Lower leg skin (tissue), 4 donors: Measurements from ENCODE around the gene ASAP2. TPM values are rescaled to one million over a fixed set of nuclear protein-coding genes. Genes with fewer than 3 reads are reported as not detected.

ENCODE experiments used
- DNase-seq, 2 donors: peaks; one replicate each; pipeline ENCODE4 v3.0.0-alpha.2; 2019; ENCODE audit warnings: low spot score in 2 of 2
- H3K4me3 ChIP-seq: fragments of 200-600 bp; sonication (generic); 2 replicates; pipeline ENCODE4 v1.5.1; 2017; ENCODE audit warnings: mild to moderate bottlenecking, low read depth; ENCODE audit not compliant: poor library complexity, severe bottlenecking
- CTCF ChIP-seq, 3 donors: fragments of 450-650 bp; IDR thresholded peaks; one replicate each; pipeline ENCODE4 v1.5.1; 2016; ENCODE audit warnings: antibody characterized with exemption in 3 of 3, mild to moderate bottlenecking in 3 of 3, moderate library complexity in 2 of 3
- POLR2A ChIP-seq, 2 donors: fragments of 450-650 bp; IDR thresholded peaks; one replicate each; pipeline ENCODE4 v1.6.1; 2016 to 2017; ENCODE audit warnings: antibody characterized with exemption in 2 of 2, mild to moderate bottlenecking in 1 of 2, moderate library complexity in 1 of 2
- WGBS, 2 donors: methylation state at CpG; one replicate each; pipeline ENCODE4 v1.1.5; 2018; 5-methylcytosine and 5-hydroxymethylcytosine counted together
- intact Hi-C: fragments of 100-400 bp; cut with DNase I; formaldehyde crosslinking; loops from one replicate; pipeline ENCODE4 v1.15.0; 2023; ENCODE audit warnings: low total_unique reads
- total RNA-seq, 4 donors: library from RNA; depleted of rRNA; stranded (reverse); fragments of >200 nt; gene quantifications; one replicate each; pipeline ENCODE4 v1.1.0, GENCODE V29; 2016

The ASAP2 gene
- total RNA-seq, 4 donors from 2014 or later = 30.4 to 40.7 (median 33.1) TPM

GRCh38 chr2:9291866-9292265 is 85.3 kb downstream of the ASAP2 start:
- H3K4me3 ChIP-seq = no peak overlapping the region
- no peak for TF ChIP-seq POLR2A (IDR thresholded peaks at IDR 0.05)
- TF ChIP-seq CTCF (IDR thresholded peaks at IDR 0.05) = no peak
- DNase-seq = no peak
- 93 to 95% methylated on average over 5 of the region's 5 CpGs for WGBS, 2 donors
- intact Hi-C loops = no loop called here

- TF ChIP-seq CTCF (IDR thresholded peaks at IDR 0.05) = no peak
- intact Hi-C loops = no loop called here
- WGBS, 2 donors = 77 to 92% methylated on average over 4 of the region's 4 CpGs
- no peak overlapping the region for H3K4me3 ChIP-seq
- no peak for DNase-seq
These were observed 85.8 kb downstream of the ASAP2 start for GRCh38 chr2:9292426-9292825.

- no peak for DNase-seq
- WGBS, 2 donors = 90 to 91% methylated on average over 6 of the region's 6 CpGs
- TF ChIP-seq CTCF (IDR thresholded peaks at IDR 0.05) (no peak), POLR2A (IDR thresholded peaks at IDR 0.05) (no peak)
- intact Hi-C loops = no loop called here
- H3K4me3 ChIP-seq = no peak overlapping the region
These were observed 88.2 kb downstream of the ASAP2 start for GRCh38 chr2:9294764-9295163.

GRCh38 chr2:9296559-9296958 is 89.9 kb downstream of the ASAP2 start:
- 97 to 99% methylated on average over 4 of the region's 4 CpGs for WGBS, 2 donors
- TF ChIP-seq CTCF (IDR thresholded peaks at IDR 0.05) (no peak), POLR2A (IDR thresholded peaks at IDR 0.05) (no peak)
- DNase-seq = no peak
- H3K4me3 ChIP-seq = no peak overlapping the region
- intact Hi-C loops = no loop called here

GRCh38 chr2:9297156-9297555 is 90.5 kb downstream of the ASAP2 start:
- no peak overlapping the region for H3K4me3 ChIP-seq
- intact Hi-C loops = no loop called here
- TF ChIP-seq POLR2A (IDR thresholded peaks at IDR 0.05) = no peak
- TF ChIP-seq CTCF (IDR thresholded peaks at IDR 0.05) = no peak
- DNase-seq = no peak
- 92 to 94% methylated on average over 6 of the region's 6 CpGs for whole genome bisulfite sequencing, 2 donors

GRCh38 chr2:9297807-9298206 is 91.2 kb downstream of the ASAP2 start:
- intact Hi-C loops = no loop called here
- no peak overlapping the region for H3K4me3 ChIP-seq
- WGBS, 2 donors = 79 to 90% methylated on average over 7 of the region's 7 CpGs
- no peak for TF ChIP-seq CTCF (IDR thresholded peaks at IDR 0.05)
- TF ChIP-seq POLR2A (IDR thresholded peaks at IDR 0.05) = no peak
- DNase-seq = peak in 1 of 2 donors; percentile 34
